ENCODE data around the gene PRDM16.

- TF ChIP-seq CTCF (IDR thresholded peaks at IDR 0.05) (no peak), EZH2 (IDR thresholded peaks at IDR 0.05; ENCODE audit: borderline replicate concordance, insufficient read depth, low read depth, low read length, poor library complexity, severe bottlenecking) (no peak)
Observed at GRCh38 chr1:3265835-3266805, 197.1 kb downstream of the PRDM16 start.
